Breast epithelium (tissue), 4 donors: ENCODE results near the gene CACNA1B. TPM values are rescaled to one million over a fixed set of nuclear protein-coding genes. Genes with fewer than 3 reads are reported as not detected.
A peak's percentile ranks its signal among the peaks of the same experiment; 100 is the strongest.

Experiments used
- DNase-seq, 2 donors: peaks; one replicate each; pipeline ENCODE4 v3.0.0-alpha.2; 2019; ENCODE audit warnings: low spot score in 2 of 2
- H3K27ac ChIP-seq, 2 donors: fragments of 200-600 bp; sonication (generic) in 1 of 2; one replicate each; pipeline ENCODE4 v1.5.1; 2016 to 2019; ENCODE audit warnings: mild to moderate bottlenecking in 1 of 2
- H3K27me3 ChIP-seq, 2 donors: fragments of 200-600 bp; sonication (generic) in 1 of 2; one replicate each; pipeline versions ENCODE4 v1.5.1 to v1.6.0; 2017 to 2019; ENCODE audit warnings: control low read depth in 1 of 2, mild to moderate bottlenecking in 1 of 2
- H3K36me3 ChIP-seq: fragments of 200-600 bp; one replicate; pipeline ENCODE4 v1.5.1; 2019
- H3K4me1 ChIP-seq, 2 donors: fragments of 200-600 bp; sonication (generic); one replicate each; pipeline ENCODE4 v1.5.1; 2016 to 2019; ENCODE audit warnings: control low read depth in 1 of 2
- H3K4me3 ChIP-seq, 3 donors: fragments of 200-600 bp; sonication (generic); 1 replicate in 2 of 3; 2 replicates in 1 of 3; pipeline ENCODE4 v1.5.1; 2016 to 2019; ENCODE audit warnings: mild to moderate bottlenecking in 3 of 3, moderate library complexity in 2 of 3
- H3K9me3 ChIP-seq, 2 donors: fragments of 200-600 bp; sonication (generic) in 1 of 2; one replicate each; pipeline ENCODE4 v1.5.1; 2016 to 2019; ENCODE audit warnings: control low read depth in 1 of 2
- CTCF ChIP-seq, 3 donors: fragments of 450-650 bp; IDR thresholded peaks; one replicate each; pipeline ENCODE4 v1.5.1; 2016 to 2017; ENCODE audit warnings: antibody characterized with exemption in 3 of 3, mild to moderate bottlenecking in 3 of 3, moderate library complexity in 3 of 3
- POLR2A ChIP-seq: fragments of 450-650 bp; IDR thresholded peaks from one replicate; pipeline ENCODE4 v1.6.1; 2016; ENCODE audit warnings: antibody characterized with exemption, mild to moderate bottlenecking, moderate library complexity
- POLR2AphosphoS5 ChIP-seq, 3 donors: sonication (generic); formaldehyde crosslinking; IDR thresholded peaks; one replicate each; pipeline ENCODE4 v1.6.1; 2017; ENCODE audit warnings: antibody characterized with exemption in 3 of 3
- intact Hi-C: fragments of 100-400 bp; cut with DNase I; formaldehyde crosslinking; loops from one replicate; pipeline ENCODE4 v1.15.1; 2023; ENCODE audit warnings: low total_unique reads
- total RNA-seq, 3 donors: library from RNA; depleted of rRNA; stranded (reverse); fragments of >200 nt; gene quantifications; one replicate each; pipeline ENCODE4 v1.1.0, GENCODE V29; 2016

The CACNA1B gene
- total RNA-seq, 3 donors from 2014 or later: under 0.01 TPM; not detected in 2

GRCh38 chr9:138103111-138103848 lies 225.7 kb downstream of the CACNA1B start:
- Histone ChIP-seq H3K27ac (no peak overlapping the region), H3K4me3 (no peak overlapping the region), H3K4me1 (no peaks in the 10 kb centered on the region), H3K27me3 (no peaks in the 10 kb centered on the region), H3K9me3 (no peaks in the 10 kb centered on the region), H3K36me3 (no peaks in the 10 kb centered on the region)
- peak in 1 of 2 donors; percentile 5 for DNase-seq
- intact Hi-C loops: no loop called here
- TF ChIP-seq POLR2AphosphoS5 (IDR thresholded peaks at IDR 0.05) (no peak), POLR2A (no peak), CTCF (IDR thresholded peaks at IDR 0.05) (no peak)

GRCh38 chr9:138103849-138104206 lies 226.2 kb downstream of the CACNA1B start:
- H3K9me3 ChIP-seq: no peaks in the 10 kb centered on the region
- H3K4me3 ChIP-seq: no peak overlapping the region
- H3K27ac ChIP-seq: no peak overlapping the region
- DNase-seq: no peak
- TF ChIP-seq POLR2A: no peak
- no peak for TF ChIP-seq CTCF (IDR thresholded peaks at IDR 0.05)
- TF ChIP-seq POLR2AphosphoS5 (IDR thresholded peaks at IDR 0.05): no peak
- H3K4me1 ChIP-seq: no peaks in the 10 kb centered on the region
- no peaks in the 10 kb centered on the region for H3K36me3 ChIP-seq
- intact Hi-C loops: no loop called here
- no peaks in the 10 kb centered on the region for H3K27me3 ChIP-seq

GRCh38 chr9:138104251-138105122 lies 226.9 kb downstream of the CACNA1B start:
- TF ChIP-seq CTCF (IDR thresholded peaks at IDR 0.05) (no peak), POLR2AphosphoS5 (IDR thresholded peaks at IDR 0.05) (no peak), POLR2A (no peak)
- H3K4me1 ChIP-seq: no peaks in the 10 kb centered on the region
- H3K36me3 ChIP-seq: no peaks in the 10 kb centered on the region
- DNase-seq: peak in 1 of 2 donors; percentile 10
- no peaks in the 10 kb centered on the region for H3K27me3 ChIP-seq
- H3K9me3 ChIP-seq: no peaks in the 10 kb centered on the region
- intact Hi-C loops: no loop called here
- H3K27ac ChIP-seq: no peak overlapping the region
- no peak overlapping the region for H3K4me3 ChIP-seq

GRCh38 chr9:138105123-138105415 lies 227.5 kb downstream of the CACNA1B start:
- DNase-seq: no peak
- Histone ChIP-seq H3K4me1 (no peaks in the 10 kb centered on the region), H3K4me3 (no peak overlapping the region), H3K9me3 (no peaks in the 10 kb centered on the region), H3K27me3 (no peaks in the 10 kb centered on the region), H3K27ac (no peak overlapping the region), H3K36me3 (no peaks in the 10 kb centered on the region)
- intact Hi-C loops: no loop called here
- TF ChIP-seq CTCF (IDR thresholded peaks at IDR 0.05) (no peak), POLR2A (no peak), POLR2AphosphoS5 (IDR thresholded peaks at IDR 0.05) (no peak)
